H1 (cell line): ENCODE data around the gene TMEM117. TPM values are rescaled to one million over a fixed set of nuclear protein-coding genes. Genes with fewer than 3 reads are reported as not detected.

Source experiments
- CTCF ChIA-PET: fragments of 300-600 bp; sonication (Branson Sonifier 250); formaldehyde crosslinking; loops from one replicate; lab custom pipeline; 2021; ENCODE audit not compliant: partially characterized antibody; lab: Charles Lee
- POLR2A ChIA-PET: fragments of 300-600 bp; sonication (Branson Sonifier 250); formaldehyde crosslinking; loops from one replicate; lab custom pipeline; 2021; ENCODE audit warnings: inconsistent platforms; ENCODE audit not compliant: partially characterized antibody; lab: Charles Lee
- DNase-seq, 2 experiments: peaks; one replicate each; pipeline versions ENCODE4 v3.0.0 to v3.0.0-alpha.2; 2010 to 2022; ENCODE audit warnings: low spot score in 2 of 2, low read depth in 1 of 2, mixed read lengths in 1 of 2
- FAIRE-seq: peaks from 2 replicates; lab custom pipeline; 2011; peaks lifted over from hg19 to GRCh38; lab: Jason Lieb, UNC
- H2AFZ ChIP-seq: 2 replicates; pipeline ENCODE4 v1.8.1; 2012; ENCODE audit warnings: low read length, inconsistent platforms
- H2AK5ac ChIP-seq: 2 replicates; pipeline ENCODE4 v1.6.1; 2013; ENCODE audit warnings: low read depth, low read length
- H2BK120ac ChIP-seq: replicated peaks from 2 replicates; pipeline ENCODE3; 2013; ENCODE audit warnings: low read depth, low read length, inconsistent platforms
- H2BK12ac ChIP-seq: 2 replicates; pipeline ENCODE4 v1.6.1; 2013; ENCODE audit warnings: low read depth, low read length
- H2BK15ac ChIP-seq: 2 replicates; pipeline ENCODE4 v1.6.1; 2013; ENCODE audit warnings: low read length
- H2BK20ac ChIP-seq: 2 replicates; pipeline ENCODE4 v1.6.1; 2013; ENCODE audit warnings: low read length
- H2BK5ac ChIP-seq: 2 replicates; pipeline ENCODE4 v1.6.1; 2013; ENCODE audit warnings: low read depth, low read length
- H3K14ac ChIP-seq: 2 replicates; pipeline ENCODE4 v1.6.1; 2013; ENCODE audit warnings: inconsistent platforms; ENCODE audit not compliant: insufficient read length
- H3K18ac ChIP-seq: 2 replicates; pipeline ENCODE4 v1.6.1; 2013; ENCODE audit warnings: low read length; ENCODE audit errors: extremely low read depth
- H3K23ac ChIP-seq: 2 replicates; pipeline ENCODE4 v1.6.1; 2013; ENCODE audit warnings: inconsistent platforms; ENCODE audit not compliant: insufficient read length
- H3K23me2 ChIP-seq: 2 replicates; pipeline ENCODE4 v1.6.1; 2013; ENCODE audit warnings: low read depth, low read length
- H3K27ac ChIP-seq: 2 replicates; pipeline ENCODE4 v1.6.1; 2011; ENCODE audit warnings: low read depth, low read length, inconsistent platforms
- H3K27me3 ChIP-seq, 4 experiments: replicated peaks in 1 of 4; 1 replicate in 1 of 4; 2 replicates in 3 of 4; pipeline versions ENCODE4 v1.6.1 to v1.8.1; 2011 to 2013; ENCODE audit warnings: low read length in 3 of 4, mild to moderate bottlenecking in 3 of 4, inconsistent platforms in 2 of 4, mixed read lengths in 2 of 4, moderate library complexity in 1 of 4; ENCODE audit not compliant: control insufficient read depth in 3 of 4, insufficient read depth in 3 of 4; ENCODE audit errors: extremely low read depth in 1 of 4
- H3K36me3 ChIP-seq, 4 experiments: 2 replicates each; pipeline versions ENCODE4 v1.6.1 to v1.8.1; 2011 to 2013; ENCODE audit warnings: mild to moderate bottlenecking in 4 of 4, low read length in 3 of 4, moderate library complexity in 2 of 4, control low read depth in 1 of 4, inconsistent platforms in 1 of 4; ENCODE audit not compliant: insufficient read depth in 4 of 4, control insufficient read depth in 2 of 4
- H3K4ac ChIP-seq: replicated peaks from 2 replicates; pipeline ENCODE3; 2013; ENCODE audit warnings: low read length, low read depth, mixed read lengths, inconsistent platforms; ENCODE audit not compliant: insufficient read length
- H3K4me1 ChIP-seq, 4 experiments: replicated peaks in 1 of 4; 1 replicate in 1 of 4; 2 replicates in 3 of 4; pipeline versions ENCODE4 v1.6.1 to v1.8.1; 2011 to 2013; ENCODE audit warnings: low read length in 3 of 4, inconsistent platforms in 2 of 4, mixed read lengths in 1 of 4; ENCODE audit not compliant: insufficient read depth in 4 of 4, control insufficient read depth in 3 of 4
- H3K4me2 ChIP-seq, 2 experiments: 2 replicates each; pipeline versions ENCODE4 v1.6.1 to v1.8.1; 2011 to 2013; ENCODE audit warnings: low read depth in 2 of 2, low read length in 2 of 2, control low read depth in 1 of 2, inconsistent platforms in 1 of 2, mild to moderate bottlenecking in 1 of 2; ENCODE audit not compliant: insufficient read depth in 1 of 2
- H3K4me3 ChIP-seq, 4 experiments: fragments of 200-600, 300-600 bp in 1 of 4; sonication (generic), shearing (Covaris generic), sonication (Bioruptor Twin) in 1 of 4; 2 replicates each; pipeline versions ENCODE4 v1.5.1 to v1.8.1; 2011 to 2016; ENCODE audit warnings: low read length in 4 of 4, low read depth in 3 of 4, control low read depth in 2 of 4, inconsistent platforms in 2 of 4, mild to moderate bottlenecking in 2 of 4, mixed read lengths in 1 of 4, moderate library complexity in 1 of 4; ENCODE audit not compliant: insufficient read depth in 2 of 4; ENCODE audit errors: extremely low read depth in 1 of 4
- H3K56ac ChIP-seq: replicated peaks from 2 replicates; pipeline ENCODE3; 2013; ENCODE audit warnings: low read depth, mild to moderate bottlenecking, mixed read lengths, low read length, inconsistent platforms; ENCODE audit not compliant: insufficient read length
- H3K79me1 ChIP-seq: 2 replicates; pipeline ENCODE4 v1.6.1; 2013; ENCODE audit warnings: low read depth, low read length, control low read depth
- H3K79me2 ChIP-seq, 2 experiments: 2 replicates each; pipeline versions ENCODE4 v1.6.1 to v1.8.1; 2012 to 2013; ENCODE audit warnings: low read length in 2 of 2, mild to moderate bottlenecking in 2 of 2, inconsistent platforms in 1 of 2; ENCODE audit not compliant: insufficient read depth in 2 of 2, control insufficient read depth in 1 of 2
- H3K9ac ChIP-seq, 4 experiments: replicated peaks in 1 of 4; 1 replicate in 1 of 4; 2 replicates in 3 of 4; pipeline versions ENCODE4 v1.6.1 to v1.8.1; 2011 to 2013; ENCODE audit warnings: low read depth in 3 of 4, low read length in 3 of 4, control low read depth in 2 of 4, mild to moderate bottlenecking in 2 of 4, moderate library complexity in 2 of 4, inconsistent platforms in 1 of 4; ENCODE audit errors: extremely low read depth in 1 of 4
- H3K9me3 ChIP-seq, 2 experiments: 2 replicates each; pipeline versions ENCODE4 v1.6.1 to v1.8.1; 2012 to 2013; ENCODE audit warnings: mild to moderate bottlenecking in 2 of 2, moderate library complexity in 2 of 2, control low read depth in 1 of 2, inconsistent platforms in 1 of 2, low read depth in 1 of 2, low read length in 1 of 2, mixed read lengths in 1 of 2; ENCODE audit not compliant: insufficient read depth in 2 of 2
- H4K20me1 ChIP-seq, 2 experiments: replicated peaks in 1 of 2; 2 replicates each; pipeline versions ENCODE3 to v1.8.1; 2011 to 2013; ENCODE audit warnings: inconsistent platforms in 2 of 2, low read length in 2 of 2, mild to moderate bottlenecking in 1 of 2; ENCODE audit not compliant: insufficient read depth in 2 of 2, control insufficient read depth in 1 of 2
- H4K5ac ChIP-seq: 2 replicates; pipeline ENCODE4 v1.6.1; 2013; ENCODE audit warnings: low read length, low read depth, mixed read lengths, inconsistent platforms; ENCODE audit not compliant: insufficient read length
- H4K8ac ChIP-seq: 2 replicates; pipeline ENCODE4 v1.8.0; 2013; ENCODE audit warnings: mild to moderate bottlenecking, moderate library complexity, low read length, inconsistent platforms; ENCODE audit not compliant: insufficient read depth; ENCODE audit errors: extremely low read depth
- H4K91ac ChIP-seq: replicated peaks from 2 replicates; pipeline ENCODE3; 2013; ENCODE audit warnings: low read length, mixed read lengths, inconsistent platforms; ENCODE audit not compliant: insufficient read length
- ASH2L ChIP-seq: fragments of 200-600, 300-600 bp; sonication (generic); IDR thresholded peaks from one replicate; pipeline ENCODE4 v1.7.1; 2017; ENCODE audit warnings: low read length
- CBX8 ChIP-seq: fragments of 300-800, 300-1000 bp; sonication (generic); IDR thresholded peaks from 2 replicates; pipeline ENCODE4 v1.7.1; 2016; ENCODE audit warnings: low read depth, low read length, borderline replicate concordance
- CEBPB ChIP-seq: IDR thresholded peaks from 2 replicates; pipeline ENCODE4 v1.6.1; 2012; ENCODE audit warnings: low read depth, low read length
- CREB1 ChIP-seq: IDR thresholded peaks from 2 replicates; pipeline ENCODE4 v1.6.1; 2012; ENCODE audit warnings: inconsistent platforms
- EZH2 ChIP-seq: fragments of 200-600 bp; sonication (generic); IDR thresholded peaks from 2 replicates; pipeline ENCODE4 v1.7.1; 2012; ENCODE audit warnings: low read depth, mild to moderate bottlenecking, moderate library complexity, low read length, inconsistent platforms; ENCODE audit not compliant: severe bottlenecking
- HDAC2 ChIP-seq, 2 experiments: fragments of 300-600 bp in 1 of 2; sonication (generic) in 1 of 2; IDR thresholded peaks; 2 replicates each; pipeline ENCODE4 v1.6.1; 2011 to 2012; ENCODE audit warnings: low read depth in 2 of 2, low read length in 2 of 2, mild to moderate bottlenecking in 2 of 2, moderate library complexity in 2 of 2, borderline replicate concordance in 1 of 2, inconsistent platforms in 1 of 2
- JUND ChIP-seq: IDR thresholded peaks from 2 replicates; pipeline ENCODE4 v1.6.1; 2011; ENCODE audit warnings: mild to moderate bottlenecking, improper control_type of control experiment, low read length
- KDM5A ChIP-seq: fragments of 200-600 bp; IDR thresholded peaks from 2 replicates; pipeline ENCODE4 v1.7.1; 2012; ENCODE audit warnings: mild to moderate bottlenecking, low read length, inconsistent platforms, mixed read lengths
- RAD21 ChIP-seq, 2 experiments: IDR thresholded peaks in 1 of 2; conservative IDR thresholded peaks in 1 of 2; 2 replicates each; pipeline ENCODE4 v1.6.1; 2011; ENCODE audit warnings: low read depth in 2 of 2, low read length in 2 of 2, improper control_type of control experiment in 1 of 2, inconsistent platforms in 1 of 2, mild to moderate bottlenecking in 1 of 2, moderate library complexity in 1 of 2
- RBBP5 ChIP-seq: IDR thresholded peaks from 2 replicates; pipeline ENCODE4 v1.7.1; 2012; ENCODE audit warnings: low read depth, mild to moderate bottlenecking, inconsistent platforms, low read length, moderate library complexity, borderline replicate concordance
- SIN3A ChIP-seq, 2 experiments: IDR thresholded peaks in 1 of 2; conservative IDR thresholded peaks in 1 of 2; 2 replicates each; pipeline ENCODE4 v1.6.1; 2011 to 2012; ENCODE audit warnings: low read length in 2 of 2, improper control_type of control experiment in 1 of 2, low read depth in 1 of 2, mild to moderate bottlenecking in 1 of 2
- SRF ChIP-seq: IDR thresholded peaks from 2 replicates; pipeline ENCODE4 v1.6.1; 2011; ENCODE audit warnings: mild to moderate bottlenecking, low read depth, low read length, moderate library complexity
- WGBS, 2 experiments: shearing (Covaris generic) in 1 of 2; methylation state at CpG; one replicate each; pipeline versions ENCODE4 v1.1.6 to v1.1.7; 2013 to 2015; ENCODE audit warnings: low lambda C conversion rate in 2 of 2, mixed read lengths in 2 of 2, inconsistent platforms in 1 of 2, low coverage in 1 of 2, missing lambda C conversion rate in 1 of 2; ENCODE audit not compliant: insufficient replicate concordance in 2 of 2, insufficient coverage in 1 of 2, insufficient read length in 1 of 2; ENCODE audit errors: extremely low coverage in 1 of 2, missing lambda C conversion rate in 1 of 2; 5-methylcytosine and 5-hydroxymethylcytosine counted together
- polyA plus RNA-seq, 7 experiments: library from polyadenylated mRNA; depleted of rRNA in 3 of 7; stranded (reverse) in 5 of 7; unstranded in 2 of 7; fragments of >200 nt in 5 of 7; fragments of 200-250 nt in 2 of 7; gene quantifications; 1 replicate in 5 of 7; 2 replicates in 1 of 7; 4 replicates in 1 of 7; pipeline versions ENCODE4 v1.2.1 to v1.2.3, GENCODE V29; 2011 to 2013; ENCODE audit warnings: missing spikeins in 2 of 7, mixed read lengths in 2 of 7
- total RNA-seq: library from RNA; stranded (reverse); fragmentation: NEBNext Ultra II Directional; extraction: Animal tissue kit (Norgen Biotek cat#: 25700); gene quantifications from 2 replicates; pipeline ENCODE4 v1.2.1, GENCODE V29; 2021
- TF ChIP-seq, protein P1 (sequence below): IDR thresholded peaks from 2 replicates; pipeline ENCODE4 v1.6.1; 2012; ENCODE audit warnings: inconsistent platforms

TMEM117 gene
- total and polyA plus RNA-seq, 2 of the 8 experiments (the other 6 are each of a cell fraction or from before 2014, with no cell fraction given): 0.80 to 1.4 TPM

DNA sequence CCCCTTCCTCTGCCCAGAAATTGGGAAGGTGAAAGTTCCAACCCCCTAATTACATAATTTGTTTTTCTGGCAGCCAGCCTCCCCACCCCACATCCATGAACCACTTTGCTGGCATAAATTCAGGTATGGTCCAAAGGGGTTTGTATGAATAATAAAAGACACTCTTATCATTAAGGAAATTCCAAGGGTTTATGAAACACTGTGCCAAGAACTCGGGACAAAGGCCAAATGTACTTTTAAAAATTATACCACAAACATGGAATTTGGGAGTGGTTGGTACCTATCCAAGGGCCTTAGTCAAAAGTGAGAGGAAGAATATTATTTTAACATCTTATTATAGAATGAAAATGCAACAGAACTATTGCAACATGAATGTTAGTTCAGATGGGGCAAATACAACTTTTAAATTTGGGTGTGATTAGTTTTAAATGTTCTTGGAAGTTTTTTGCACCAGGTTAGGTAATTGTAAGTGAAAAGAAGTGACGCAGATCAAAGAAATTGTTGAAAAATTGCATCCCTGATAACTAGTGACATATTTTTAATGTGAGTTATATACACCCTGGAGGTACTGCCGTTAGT lies 217.8 kb downstream of the TMEM117 start:
- POLR2A ChIA-PET: no interaction called here
- Histone ChIP-seq H3K56ac (no peak overlapping the region), H2BK5ac (no peak overlapping the region), H3K23ac (no peak overlapping the region), H4K5ac (no peak overlapping the region), H3K9ac (no peak overlapping the region), H4K8ac (no peak overlapping the region), H2AFZ (no peak overlapping the region), H3K36me3 (no peaks in the 10 kb centered on the region), H2AK5ac (no peak overlapping the region), H3K79me1 (no peaks in the 10 kb centered on the region), H2BK120ac (no peak overlapping the region), H3K18ac (no peak overlapping the region), H2BK15ac (no peak overlapping the region), H3K79me2 (no peaks in the 10 kb centered on the region), H3K27ac (no peak overlapping the region), H3K9me3 (no peaks in the 10 kb centered on the region), H3K4me2 (no peak overlapping the region), H3K27me3 (no peaks in the 10 kb centered on the region), H3K23me2 (no peaks in the 10 kb centered on the region), H4K91ac (no peak overlapping the region), H4K20me1 (no peaks in the 10 kb centered on the region), H3K4me1 (no peaks in the 10 kb centered on the region), H2BK12ac (no peak overlapping the region), H2BK20ac (no peak overlapping the region), H3K4me3 (no peak overlapping the region), H3K14ac (no peak overlapping the region), H3K4ac (no peak overlapping the region)
- CTCF ChIA-PET: no interaction called here
- 90% methylated on average over 3 of the region's 3 CpGs; no CpG with 5 or more reads in 1 of the 2 experiments for whole genome bisulfite sequencing, 2 experiments
- DNase-seq (no peak), FAIRE-seq (no peak)
- TF ChIP-seq SIN3A (conservative IDR thresholded peaks at IDR 0.05 in 1 of 2, IDR thresholded peaks at IDR 0.05 in 1 of 2; ENCODE audit: low read depth in 1 of 2, low read length in 2 of 2) (no peak), HDAC2 (IDR thresholded peaks at IDR 0.05; ENCODE audit: borderline replicate concordance in 1 of 2, low read depth in 2 of 2, low read length in 2 of 2) (no peak), RAD21 (IDR thresholded peaks at IDR 0.05 in 1 of 2, conservative IDR thresholded peaks at IDR 0.05 in 1 of 2; ENCODE audit: low read depth in 2 of 2, low read length in 2 of 2) (no peak), CBX8 (no peak), SRF (no peak), ASH2L (no peak), RBBP5 (no peak), CEBPB (no peak), JUND (no peak), CREB1 (no peak), EZH2 (no peak), KDM5A (no peak)
- TF ChIP-seq, protein P1, sequence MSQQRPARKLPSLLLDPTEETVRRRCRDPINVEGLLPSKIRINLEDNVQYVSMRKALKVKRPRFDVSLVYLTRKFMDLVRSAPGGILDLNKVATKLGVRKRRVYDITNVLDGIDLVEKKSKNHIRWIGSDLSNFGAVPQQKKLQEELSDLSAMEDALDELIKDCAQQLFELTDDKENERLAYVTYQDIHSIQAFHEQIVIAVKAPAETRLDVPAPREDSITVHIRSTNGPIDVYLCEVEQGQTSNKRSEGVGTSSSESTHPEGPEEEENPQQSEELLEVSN: no peak
